NCI-H2227 treated with DMSO at 0.1 percent for 48 hours (cell line): ENCODE results near the gene POT1.

Source experiments
- DNase-seq: peaks from one replicate; lab custom pipeline; 2025; lab: John Stamatoyannopoulos, UW

POT1 gene

GRCh38 chr7:124909808-124910207 lies 19.8 kb downstream of the POT1 start:
- DNase-seq, result no peak

- no peak for DNase-seq
These were observed 21.4 kb downstream of the POT1 start for GRCh38 chr7:124908259-124908658.

GRCh38 chr7:124907490-124907889 lies 22.1 kb downstream of the POT1 start:
- no peak for DNase-seq

- DNase-seq, result no peak
These were observed 31.1 kb downstream of the POT1 start for GRCh38 chr7:124898531-124898930.

- no peak for DNase-seq
These were observed 33.6 kb downstream of the POT1 start for GRCh38 chr7:124896001-124896400.

GRCh38 chr7:124893140-124893827 lies 36.3 kb downstream of the POT1 start:
- DNase-seq, result no peak

GRCh38 chr7:124887247-124887646 lies 42.4 kb downstream of the POT1 start:
- no peak for DNase-seq

- DNase-seq, result no peak
These were observed 47.6 kb downstream of the POT1 start for GRCh38 chr7:124881981-124882380.

- no peak for DNase-seq
These were observed 49.9 kb downstream of the POT1 start for GRCh38 chr7:124879771-124880170.

- DNase-seq, result no peak
These were observed 50.5 kb downstream of the POT1 start for GRCh38 chr7:124879103-124879502.

- DNase-seq, result no peak
These were observed 54.9 kb downstream of the POT1 start for GRCh38 chr7:124874644-124875163.

GRCh38 chr7:124857672-124858235 lies 71.9 kb downstream of the POT1 start:
- DNase-seq, result no peak

- DNase-seq, result peak; percentile 29
These were observed 73.2 kb downstream of the POT1 start for GRCh38 chr7:124856299-124856888.

- no peak for DNase-seq
These were observed 86.3 kb downstream of the POT1 start for GRCh38 chr7:124843336-124843735.

GRCh38 chr7:124840435-124840834 lies 89.2 kb downstream of the POT1 start:
- DNase-seq, result no peak

GRCh38 chr7:124839687-124840086 lies 89.9 kb downstream of the POT1 start:
- DNase-seq, result no peak

- DNase-seq, result no peak
These were observed 93.5 kb downstream of the POT1 start for GRCh38 chr7:124836173-124836572.

GRCh38 chr7:124818807-124819206 lies 110.8 kb downstream of the POT1 start:
- DNase-seq, result no peak

- no peak for DNase-seq
These were observed 115.4 kb downstream of the POT1 start for GRCh38 chr7:124813994-124814798.

- DNase-seq, result no peak
These were observed 116.9 kb downstream of the POT1 start for GRCh38 chr7:124812764-124813163.

- DNase-seq, result no peak
These were observed 118.3 kb downstream of the POT1 start for GRCh38 chr7:124811341-124811740.

- DNase-seq, result no peak
These were observed 119.0 kb downstream of the POT1 start for GRCh38 chr7:124810605-124811004.

GRCh38 chr7:124808206-124808605 lies 121.4 kb downstream of the POT1 start:
- no peak for DNase-seq
